ENCODE measurements around the gene ZEB2.
A peak's percentile ranks its signal among the peaks of the same experiment; 100 is the strongest.

The ZEB2 gene

DNA sequence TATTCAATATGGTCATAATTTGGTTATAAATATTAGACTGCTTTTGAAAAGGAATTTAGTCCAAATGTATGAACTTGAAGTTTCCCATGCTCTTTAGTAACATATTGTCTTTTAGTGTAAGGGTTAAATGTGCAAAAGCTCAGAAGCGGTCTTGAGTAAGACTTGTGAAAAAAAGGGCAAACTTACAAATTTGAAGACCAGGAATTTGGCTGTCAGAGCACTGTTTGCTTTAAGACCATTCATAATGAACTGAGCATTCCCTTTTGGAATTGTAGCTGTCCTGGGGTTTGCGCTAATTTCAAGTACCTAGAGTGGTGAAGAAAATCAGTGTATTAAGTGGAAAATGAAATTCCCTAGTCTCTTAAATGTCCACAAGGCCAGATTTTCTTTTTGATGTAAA lies 6.9 kb upstream of the ZEB2 start:
- DNase-seq: no peak

DNA sequence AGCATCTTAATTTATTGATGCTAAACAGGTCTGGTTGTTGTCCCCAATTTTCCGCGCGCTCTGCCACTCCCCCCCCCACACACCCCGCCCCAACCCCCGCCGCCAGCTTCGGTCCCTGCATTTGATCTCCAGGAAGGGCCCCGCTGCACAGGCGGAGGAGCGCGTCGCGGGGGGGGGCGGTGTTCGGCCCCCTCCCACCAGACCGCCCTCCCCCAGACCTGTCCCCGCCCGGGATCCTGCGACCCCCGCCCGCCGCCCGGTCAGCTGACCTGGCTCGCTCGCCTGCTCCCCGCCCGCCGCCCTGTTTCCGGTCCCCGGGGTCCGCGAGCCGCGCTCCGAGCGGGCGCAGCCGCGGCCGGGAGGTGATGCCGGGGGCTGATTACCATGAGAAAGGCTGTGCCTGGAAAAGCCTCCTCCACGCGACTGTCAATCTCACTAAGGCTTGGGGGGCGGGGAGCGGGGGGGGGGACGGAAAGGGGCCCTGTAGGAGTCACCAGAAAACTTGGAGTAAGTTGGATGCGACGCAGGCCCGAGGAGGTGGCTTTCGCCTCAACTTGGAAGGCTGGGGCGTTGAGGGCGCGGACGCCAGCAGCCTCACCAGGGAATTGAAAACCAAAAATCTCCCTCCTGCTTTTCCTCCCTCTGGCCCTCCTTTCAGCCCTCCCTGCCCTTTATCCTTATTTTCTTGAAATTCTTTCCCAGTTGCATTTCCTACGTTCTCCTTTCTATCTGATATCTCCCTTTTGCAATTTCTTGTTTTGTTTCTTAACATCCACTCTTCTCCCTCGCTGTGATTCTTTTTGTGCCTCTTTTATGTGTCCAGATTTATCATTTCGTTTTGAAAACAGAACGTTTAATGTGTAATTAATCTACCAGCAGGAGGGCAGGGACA lies 4.4 kb upstream of the ZEB2 start:
- no peak for DNase-seq

DNA sequence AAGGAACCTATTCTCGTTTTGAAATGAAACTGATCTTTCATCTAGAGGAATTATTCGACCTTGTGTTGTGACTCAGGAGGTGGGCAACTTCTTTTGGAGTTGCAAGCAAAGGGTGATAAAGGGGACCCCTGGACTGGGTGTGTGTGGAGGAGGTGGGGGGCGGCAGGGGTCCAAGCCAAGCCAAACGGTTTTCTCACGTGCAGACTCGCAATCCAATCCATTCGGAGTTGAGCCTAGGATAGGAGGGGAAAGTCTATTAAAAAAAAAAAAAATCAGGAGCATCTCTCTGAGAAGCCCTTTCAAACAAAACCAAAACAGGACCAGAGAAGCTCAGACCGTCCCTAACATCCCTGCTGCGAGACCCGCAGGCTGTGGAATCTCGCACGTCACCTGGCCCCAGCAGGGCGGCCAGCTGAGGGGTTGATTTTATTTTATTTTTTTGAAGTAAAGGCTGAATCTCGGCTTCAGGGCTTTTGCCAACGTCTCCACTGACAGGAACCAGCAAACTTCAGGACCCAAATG lies 3.7 kb upstream of the ZEB2 start:
- DNase-seq: no peak

DNA sequence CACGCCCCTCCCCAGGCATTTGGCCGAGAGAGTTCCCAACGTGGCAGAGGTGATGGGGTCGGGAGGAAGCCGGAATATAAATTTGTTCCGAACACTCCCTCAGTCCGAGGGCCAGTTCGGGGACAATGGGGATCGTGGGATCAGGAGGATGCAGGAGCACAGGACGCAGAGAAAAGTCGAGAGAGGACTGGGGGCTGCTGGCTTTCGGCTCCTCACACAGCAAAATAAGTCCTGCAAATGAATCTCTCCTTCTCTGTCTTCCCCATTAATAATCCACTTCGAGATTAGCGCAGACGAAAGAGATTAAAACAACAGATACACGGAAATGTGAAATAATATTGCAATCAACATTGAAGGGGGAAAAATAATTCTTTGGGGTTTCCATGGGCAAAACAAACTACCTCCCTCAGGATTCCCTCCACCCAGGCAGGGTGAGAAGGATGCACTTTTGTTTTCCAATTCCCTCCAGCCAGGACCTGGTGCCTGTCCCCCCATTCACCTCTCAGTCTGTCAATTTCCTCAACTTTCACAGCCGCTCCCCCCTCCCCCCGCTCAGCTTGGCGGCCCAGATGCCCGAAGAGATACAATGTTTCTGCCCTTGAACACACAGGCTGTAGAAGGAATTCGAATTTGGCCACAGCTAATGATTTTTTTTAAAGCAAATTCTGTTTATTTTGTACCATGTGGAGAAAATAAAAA lies 3.1 kb upstream of the ZEB2 start:
- no peak for DNase-seq

DNA sequence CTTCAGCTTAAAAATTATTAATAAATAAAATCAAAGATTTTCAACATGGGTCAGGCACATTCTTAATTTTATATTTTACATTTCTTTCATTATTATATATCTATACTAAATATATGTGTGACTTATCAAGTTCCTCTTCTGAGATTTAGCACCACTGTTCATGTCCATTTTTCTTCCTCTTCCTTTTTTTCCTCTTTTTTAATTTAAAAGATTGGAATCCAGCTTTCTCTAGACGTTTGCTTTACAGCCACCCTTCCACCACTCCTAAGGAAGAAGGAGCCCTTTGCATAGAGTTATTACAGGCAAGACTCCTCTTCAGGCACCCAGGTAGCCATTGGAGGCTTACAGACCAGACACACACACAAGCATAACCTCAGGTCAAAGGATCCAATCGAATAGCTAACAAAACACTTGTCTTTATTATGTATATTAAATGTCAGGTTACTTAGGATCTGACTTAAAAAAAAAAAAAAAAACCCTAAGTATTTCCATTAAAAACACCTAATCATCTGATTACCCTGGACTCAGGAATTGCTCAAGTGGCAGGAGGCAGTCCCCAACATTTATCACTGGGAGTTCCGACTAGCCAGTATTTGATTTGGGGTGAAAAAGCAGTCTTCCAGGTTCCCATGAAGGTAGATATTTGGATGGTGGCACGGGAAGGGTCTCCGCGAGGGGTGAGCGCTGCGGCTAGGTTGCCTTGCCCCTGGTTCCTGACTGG lies 2.4 kb upstream of the ZEB2 start:
- DNase-seq: no peak

DNA sequence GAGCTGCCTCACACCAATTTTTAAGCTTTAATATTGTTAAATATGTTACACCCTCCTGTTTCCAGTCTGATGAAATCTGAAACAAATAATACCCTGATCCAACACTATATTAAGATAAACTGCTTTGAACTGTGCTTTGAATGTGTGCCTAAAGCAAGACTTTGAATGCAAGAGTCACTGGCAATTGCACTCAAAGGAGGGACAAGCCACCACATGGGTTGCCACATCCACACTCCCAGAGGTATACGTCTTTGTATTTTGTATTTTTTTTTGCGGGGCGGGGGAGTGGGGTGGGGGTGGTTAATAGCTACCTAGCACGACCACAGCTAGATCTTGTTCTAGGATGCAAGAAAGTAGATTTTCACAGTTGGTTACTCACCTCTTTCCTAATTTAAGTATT lies 1.8 kb upstream of the ZEB2 start:
- no peak for DNase-seq

DNA sequence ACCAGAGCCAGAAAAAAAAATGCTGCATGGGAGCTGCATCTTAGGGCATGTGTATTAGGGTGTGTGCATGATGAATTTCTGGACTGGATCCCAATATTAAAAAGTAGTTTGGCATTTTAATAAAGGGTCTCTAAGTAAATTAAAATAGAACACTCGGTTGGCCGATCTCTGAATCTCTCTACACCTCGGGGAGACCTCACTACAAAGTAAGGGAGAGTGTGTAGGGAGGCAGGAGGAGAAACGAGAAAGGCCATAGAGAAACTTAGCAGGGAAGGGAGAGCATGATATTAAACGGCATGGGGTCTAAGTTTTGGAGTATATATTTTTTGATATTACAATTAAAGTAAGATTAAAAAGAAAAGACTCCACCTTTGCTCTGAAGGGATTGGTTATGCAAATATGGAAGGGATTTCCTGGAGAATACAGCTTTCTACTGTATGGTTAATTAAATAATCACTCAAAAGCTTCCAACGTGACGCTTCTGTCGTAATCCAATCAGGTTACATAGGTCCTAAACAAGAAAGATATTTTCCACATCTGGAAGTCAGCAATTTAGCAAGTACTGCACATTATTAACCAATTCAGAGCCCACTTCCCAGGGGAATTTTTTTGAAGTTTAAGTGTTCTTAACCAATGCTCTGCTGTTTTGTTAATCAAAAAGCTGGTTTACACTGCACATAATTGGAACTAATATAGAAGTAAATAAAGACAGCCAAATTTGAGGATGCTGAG lies 1.0 kb upstream of the ZEB2 start:
- no peak for DNase-seq

DNA sequence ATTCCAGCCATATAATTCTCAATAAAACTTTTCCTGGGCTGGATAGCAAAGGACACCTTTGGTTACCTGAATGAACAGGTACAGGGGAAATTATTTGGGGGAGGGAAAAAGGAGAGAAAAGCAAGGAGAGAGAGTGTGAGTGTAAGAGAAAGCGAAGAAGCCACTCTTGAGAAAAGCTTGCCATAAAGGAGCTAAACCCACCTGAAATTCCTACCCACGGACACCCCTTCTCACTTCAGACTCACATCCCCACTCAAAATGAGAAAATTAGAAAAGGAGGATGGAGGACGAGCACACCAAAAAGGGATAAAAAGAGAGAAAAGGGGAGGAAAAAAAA lies 354 bp downstream of the ZEB2 start:
- DNase-seq: no peak

DNA sequence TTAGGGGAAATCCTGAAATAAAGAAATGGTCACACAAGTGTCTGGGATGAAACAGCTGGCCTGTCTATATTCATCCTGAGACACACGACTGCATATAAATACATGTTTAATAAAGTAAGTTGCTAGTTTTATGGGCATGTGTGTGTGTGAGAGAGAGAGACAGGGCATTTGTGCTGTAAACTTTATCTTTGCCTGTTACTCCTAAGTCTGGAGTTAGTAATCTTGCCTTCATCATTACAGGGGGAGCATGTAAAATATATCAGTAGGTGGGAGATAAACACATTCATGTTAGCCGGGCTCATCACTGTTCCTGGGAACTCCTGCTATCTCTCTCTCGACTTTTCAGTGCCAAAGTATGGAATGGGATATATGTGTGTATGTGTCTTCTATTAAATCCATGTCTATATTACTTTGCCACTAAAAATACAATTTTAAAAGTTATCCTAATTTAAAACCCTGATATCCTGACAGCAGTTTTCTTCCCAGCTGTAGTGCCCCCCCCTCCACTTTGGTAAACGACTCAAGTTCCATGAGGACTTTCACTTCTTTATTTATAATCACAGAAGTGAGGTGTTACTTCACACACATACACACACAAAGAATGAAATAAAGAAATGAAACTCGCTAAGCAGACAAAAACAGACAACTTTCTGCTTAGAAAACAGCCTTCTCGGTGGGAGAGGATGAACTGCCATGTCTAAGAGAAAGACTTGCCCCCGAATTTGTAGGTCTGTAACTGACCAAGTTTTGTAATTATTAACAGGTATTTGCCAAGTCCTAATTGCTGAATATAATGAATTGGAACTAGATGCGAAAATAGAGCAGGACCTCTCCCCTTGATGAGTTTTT lies 947 bp downstream of the ZEB2 start:
- DNase-seq: no peak

DNA sequence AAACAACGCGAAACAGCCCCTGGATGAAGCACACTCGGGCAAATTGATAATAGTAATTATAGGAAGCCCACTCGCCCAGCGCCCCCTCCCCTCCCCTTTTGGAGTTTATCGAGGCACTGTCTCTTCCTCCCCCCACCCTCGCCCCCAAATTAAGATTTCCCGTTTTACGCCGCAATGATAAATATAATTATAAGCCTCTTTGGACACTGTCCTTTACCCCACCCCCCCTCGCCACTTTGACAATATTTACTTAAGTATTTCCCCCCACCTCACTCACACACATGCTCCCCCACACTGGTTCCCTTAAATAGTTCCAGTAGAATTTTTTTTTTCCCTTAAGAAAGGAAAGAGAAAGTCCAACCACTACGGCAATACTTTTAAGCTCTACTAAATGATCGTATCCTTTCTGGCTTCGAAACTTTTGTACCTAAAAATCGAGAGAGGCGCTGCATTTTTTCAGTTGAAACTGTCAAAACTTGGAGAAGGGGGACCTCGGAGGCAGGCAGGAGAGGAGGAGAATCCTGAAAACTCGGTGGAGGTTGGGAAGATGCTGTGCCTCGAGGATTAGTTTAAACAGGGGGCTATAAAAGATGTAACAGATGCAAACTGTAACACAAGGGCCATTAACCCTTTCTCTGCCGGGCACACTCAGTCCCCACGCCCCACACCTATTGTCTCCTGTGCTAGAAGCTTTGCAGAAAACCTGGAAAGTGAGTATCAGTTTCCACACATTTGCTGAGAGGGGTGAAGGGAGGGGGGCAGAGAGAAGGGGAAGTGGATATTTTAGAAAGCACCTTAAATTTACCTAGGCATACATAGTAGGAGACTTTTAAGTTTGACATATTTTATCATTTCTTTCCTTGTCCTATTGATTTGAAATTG lies 1.8 kb downstream of the ZEB2 start:
- no peak for DNase-seq

DNA sequence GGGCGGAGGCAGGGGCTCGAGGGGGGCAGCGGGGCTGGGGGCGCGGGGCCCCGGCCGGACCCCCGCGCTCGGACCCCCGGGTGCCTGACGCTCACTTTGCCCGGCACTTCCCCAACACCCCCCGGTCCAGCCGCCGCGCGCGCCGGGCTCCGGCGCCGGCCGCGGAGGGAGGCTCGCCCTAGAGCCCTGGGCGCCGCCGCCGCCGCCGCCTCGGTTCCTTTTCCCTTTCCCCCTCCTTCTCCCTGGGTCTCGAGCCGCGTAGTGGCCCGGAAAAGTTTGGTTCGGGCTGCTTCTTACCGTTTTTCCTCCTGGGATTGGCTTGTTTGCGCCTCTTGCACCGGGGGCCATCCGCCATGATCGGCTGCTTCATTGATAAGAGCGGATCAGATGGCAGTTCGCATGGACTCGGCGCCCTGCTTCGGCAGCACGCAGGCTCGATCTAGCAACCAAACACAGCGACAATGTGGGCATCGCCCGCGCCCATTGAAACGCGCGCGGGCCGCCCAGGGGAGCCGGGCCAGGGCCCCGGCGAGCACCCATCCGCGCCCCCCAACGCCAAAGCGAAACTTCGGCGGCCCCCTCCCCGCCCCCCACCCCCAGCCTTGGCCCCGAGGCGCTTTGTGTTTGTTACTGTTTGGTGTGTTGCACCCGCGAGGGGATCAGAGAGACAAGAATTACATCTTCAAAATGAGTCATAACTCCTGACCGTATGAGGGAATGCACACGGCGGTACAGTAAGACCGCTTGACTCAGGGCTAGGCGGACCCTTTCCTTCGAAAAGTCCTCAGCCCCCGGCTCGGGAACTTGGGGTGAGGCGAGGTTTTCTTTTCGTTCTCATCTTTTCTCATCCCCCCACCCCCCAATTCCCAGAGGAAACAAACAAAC lies 2.7 kb downstream of the ZEB2 start:
- peak; percentile 53 to 72 for DNase-seq

DNA sequence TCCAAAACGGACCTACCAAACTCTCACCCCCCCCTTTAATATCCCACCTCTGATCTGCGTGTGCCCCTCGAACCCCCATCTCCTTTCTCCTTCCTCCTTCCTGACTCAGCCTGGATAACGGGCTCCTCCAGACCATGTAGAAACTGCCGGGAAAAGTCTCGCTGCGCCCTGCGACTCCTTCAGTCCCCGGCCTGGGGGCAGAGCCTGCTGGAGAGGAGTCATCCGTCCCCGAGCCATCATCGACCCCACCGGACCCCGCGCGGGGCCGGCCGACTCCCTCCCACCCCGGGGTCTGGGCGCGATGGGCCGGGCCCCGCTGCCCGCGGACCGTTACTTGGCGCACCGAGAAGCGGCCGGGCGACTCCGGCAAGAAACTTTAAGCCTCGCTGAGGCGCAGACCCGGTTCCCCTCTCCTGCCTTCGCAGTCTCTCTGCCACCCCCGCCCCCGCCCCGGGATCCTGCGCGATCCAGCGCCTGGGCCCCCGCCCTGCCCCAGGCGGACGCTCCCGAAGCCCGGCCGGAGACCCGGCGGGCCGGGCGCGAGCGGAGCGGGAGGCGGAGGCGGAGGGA lies 3.4 kb downstream of the ZEB2 start:
- peak in 1 of 2 experiments; percentile 9 for DNase-seq

DNA sequence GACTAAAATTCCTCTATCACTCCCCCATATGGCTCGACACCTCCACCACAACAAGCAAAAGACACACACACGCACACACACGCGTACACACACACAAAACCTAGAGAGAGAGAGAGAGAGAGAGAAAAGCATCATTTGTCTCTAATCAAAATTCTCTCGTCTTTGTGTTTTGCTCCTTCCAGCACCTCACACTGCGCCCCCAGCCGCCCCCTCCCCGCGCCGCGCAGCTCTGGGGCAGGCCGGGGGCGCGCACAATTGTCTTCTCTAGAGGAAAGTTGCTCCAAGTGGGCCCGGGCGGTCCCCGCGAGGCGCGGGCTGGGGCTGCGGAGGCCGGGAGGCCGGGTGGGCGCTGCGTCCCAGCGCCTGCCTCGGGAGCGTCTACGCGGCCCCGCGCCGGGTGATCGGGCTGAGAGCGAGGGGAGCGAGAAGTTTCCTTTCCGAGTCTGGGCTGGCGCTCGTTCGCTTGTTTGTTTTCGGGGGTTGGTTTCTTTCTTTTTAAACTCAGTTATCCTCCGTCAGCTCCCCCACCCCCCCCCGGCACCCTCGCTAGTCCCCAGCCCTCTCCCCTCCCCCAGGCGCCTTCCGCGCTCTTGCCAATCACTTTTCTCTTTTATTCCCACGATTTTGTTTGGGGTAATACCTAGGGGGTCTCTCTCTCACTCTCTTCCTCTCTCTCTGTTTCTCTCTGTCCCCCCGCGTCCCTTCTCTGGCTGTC lies 4.1 kb downstream of the ZEB2 start:
- DNase-seq: no peak

DNA sequence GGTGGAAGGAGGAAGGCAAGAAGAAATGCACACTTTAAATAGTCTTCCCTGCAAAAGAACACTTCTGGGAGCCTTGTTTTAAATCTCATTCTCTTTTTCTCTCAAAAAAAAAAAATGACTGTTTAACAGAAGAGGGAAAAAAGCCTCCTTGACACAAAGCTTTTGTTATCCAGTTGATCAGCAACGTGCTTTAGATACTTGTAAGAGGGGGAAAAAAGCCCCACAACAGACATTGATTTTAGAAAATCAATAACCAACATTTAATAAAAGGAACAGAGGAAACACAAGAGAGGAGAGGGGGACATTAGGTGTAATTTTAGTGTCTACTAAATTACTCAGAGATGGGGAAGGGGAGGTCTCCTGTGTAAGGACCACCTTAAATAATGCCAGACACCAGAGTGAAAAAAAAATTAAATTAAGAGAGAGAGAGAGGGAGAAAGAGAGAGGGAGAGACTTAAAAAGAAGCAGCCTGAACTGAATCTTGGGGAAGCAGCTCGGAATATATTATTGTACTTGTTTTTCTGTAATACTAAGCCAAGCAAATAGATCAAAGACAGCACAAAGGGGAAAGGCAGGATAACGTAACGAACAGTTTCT lies 4.7 kb downstream of the ZEB2 start:
- no peak for DNase-seq

DNA sequence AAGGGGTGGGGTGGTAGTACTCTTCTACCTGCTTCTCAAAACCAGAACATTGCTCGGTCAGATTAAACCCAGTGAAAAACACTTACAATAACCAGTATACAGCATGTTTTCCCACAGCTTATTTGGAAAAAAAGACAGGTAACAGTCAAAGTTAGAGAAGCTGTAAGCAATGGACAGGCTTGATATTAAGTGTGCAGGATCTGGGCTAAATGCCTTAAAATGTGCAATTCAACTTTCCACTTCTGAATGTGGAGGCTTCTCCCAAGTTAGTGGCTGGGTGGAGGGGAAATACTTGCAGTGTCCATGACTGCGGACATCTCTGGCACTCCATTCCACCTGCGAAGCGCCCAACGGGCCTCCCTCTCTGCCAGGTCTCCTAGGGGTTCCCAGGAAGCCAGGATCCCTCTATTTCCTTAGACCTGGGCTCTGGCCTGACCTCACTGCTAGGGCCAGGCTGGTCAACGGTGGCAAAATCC lies 5.3 kb downstream of the ZEB2 start:
- no peak for DNase-seq

DNA sequence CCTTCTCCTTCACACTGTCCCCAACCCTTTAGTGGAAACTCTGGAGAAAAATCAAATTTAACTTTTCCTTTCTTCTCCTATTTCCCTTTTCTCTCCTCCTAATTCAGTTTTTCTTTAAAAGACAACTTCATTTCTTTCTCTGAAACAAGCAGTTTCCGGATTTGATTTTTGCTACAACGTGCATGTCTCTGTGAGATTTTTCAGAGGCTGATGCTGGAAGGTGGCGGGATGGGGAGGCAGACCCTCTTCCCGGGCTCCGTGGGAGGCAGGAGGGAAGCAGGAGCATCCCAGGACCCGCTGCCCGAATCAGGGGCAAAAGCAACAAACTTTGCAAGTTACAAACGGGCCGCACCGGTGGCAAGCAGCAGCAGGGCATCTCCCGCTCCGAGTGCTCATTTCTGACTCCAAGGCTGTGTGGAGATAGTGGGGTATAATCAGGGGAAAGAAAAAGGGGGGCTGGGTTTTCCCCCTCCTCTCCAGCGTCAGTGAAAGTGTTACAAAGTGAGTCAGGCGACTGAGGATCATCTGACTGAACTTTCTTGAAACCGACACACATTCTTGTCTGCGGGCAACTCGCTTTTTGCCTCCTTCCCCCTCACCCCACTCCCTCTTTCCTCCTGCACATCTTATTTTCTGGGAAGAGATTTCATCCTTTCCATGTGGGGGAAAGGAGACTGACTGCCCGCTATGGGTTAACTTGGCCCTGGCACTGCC lies 6.4 kb downstream of the ZEB2 start:
- DNase-seq: no peak

DNA sequence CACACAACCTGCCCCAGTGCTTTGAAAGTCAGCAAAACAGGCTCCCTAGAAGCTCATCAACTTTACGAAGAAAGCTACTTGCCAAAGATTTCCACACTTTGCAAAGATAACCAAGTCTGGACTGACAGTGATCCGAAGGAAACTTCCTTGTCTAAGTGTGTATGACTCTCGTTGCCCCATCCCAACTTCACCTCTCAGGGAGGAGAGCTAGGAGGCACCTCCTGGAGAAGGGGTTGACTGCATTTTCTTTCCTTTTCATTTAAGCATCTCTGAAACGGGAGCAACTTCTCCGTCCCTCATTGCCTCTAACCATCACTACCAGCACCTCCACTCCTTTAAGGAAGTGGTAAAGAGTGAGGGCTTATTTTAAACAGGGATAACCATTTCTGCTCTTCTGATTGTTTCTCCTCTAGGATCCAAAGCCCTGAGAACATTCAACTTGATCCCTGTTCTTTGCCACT lies 7.0 kb downstream of the ZEB2 start:
- DNase-seq: no peak

All from SW 1271 (cell line).